Measurements from ENCODE around the gene RARA. TPM values are rescaled to one million over a fixed set of nuclear protein-coding genes. Genes with fewer than 3 reads are reported as not detected.
A peak's percentile ranks its signal among the peaks of the same experiment; 100 is the strongest.
"Not testable (repeated sequence)": the region's sequence is repeated elsewhere in the genome, so short reads cannot be mapped to it uniquely, and the experiment has no call there.

Gene RARA
- total RNA-seq, 1 experiment from 2014 or later, result 7.6 TPM

DNA sequence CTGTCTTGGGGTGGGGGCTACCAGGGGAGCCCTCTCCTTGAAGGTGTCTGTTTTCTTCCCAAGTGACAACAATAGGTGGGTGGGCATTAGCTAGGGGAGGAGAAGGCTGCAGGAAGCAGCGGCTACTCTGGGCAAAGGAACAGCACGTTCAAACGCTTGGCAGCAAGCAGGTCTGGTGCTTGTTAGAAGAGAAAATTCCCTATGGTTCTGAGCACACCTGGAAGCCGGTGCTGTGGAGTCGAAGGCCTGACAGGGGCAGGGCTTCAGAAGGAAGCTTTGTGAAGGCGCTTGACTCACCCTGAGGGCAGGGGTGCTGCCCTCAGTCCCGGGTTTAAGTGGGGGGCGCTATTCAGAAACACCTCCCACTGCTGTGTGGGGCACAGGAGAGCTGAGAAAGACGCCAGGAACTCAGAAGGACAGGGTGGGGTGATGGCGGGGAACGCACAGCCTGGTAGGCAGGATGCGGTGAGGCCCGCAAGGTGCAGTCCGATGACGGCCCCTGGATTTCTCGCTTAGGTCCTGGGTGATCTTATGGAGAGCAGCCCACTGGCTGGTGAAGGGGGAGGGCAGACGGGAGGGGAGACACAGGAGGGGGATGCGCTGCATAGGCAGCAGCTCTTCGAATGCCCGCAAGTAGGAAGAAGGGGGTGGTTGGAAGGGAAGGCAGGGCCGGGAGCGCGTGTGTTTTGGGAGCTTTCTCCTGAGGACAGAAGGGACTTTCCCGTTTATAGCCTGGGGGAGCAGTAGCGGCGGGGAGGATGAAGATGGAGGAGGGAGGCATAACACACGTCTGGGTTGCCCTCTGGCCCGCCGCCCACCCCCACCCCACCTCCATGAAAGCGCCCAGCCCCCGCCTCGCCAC is 52.3 kb downstream of the RARA start:
- in situ Hi-C loops (cut with HindIII; ENCODE audit: low pct_unique_long_range_greater_than_20kb, low sequenced_read_pairs), result no loop called here
- DNase-seq (ENCODE audit: low read depth, low spot score), result no peak

DNA sequence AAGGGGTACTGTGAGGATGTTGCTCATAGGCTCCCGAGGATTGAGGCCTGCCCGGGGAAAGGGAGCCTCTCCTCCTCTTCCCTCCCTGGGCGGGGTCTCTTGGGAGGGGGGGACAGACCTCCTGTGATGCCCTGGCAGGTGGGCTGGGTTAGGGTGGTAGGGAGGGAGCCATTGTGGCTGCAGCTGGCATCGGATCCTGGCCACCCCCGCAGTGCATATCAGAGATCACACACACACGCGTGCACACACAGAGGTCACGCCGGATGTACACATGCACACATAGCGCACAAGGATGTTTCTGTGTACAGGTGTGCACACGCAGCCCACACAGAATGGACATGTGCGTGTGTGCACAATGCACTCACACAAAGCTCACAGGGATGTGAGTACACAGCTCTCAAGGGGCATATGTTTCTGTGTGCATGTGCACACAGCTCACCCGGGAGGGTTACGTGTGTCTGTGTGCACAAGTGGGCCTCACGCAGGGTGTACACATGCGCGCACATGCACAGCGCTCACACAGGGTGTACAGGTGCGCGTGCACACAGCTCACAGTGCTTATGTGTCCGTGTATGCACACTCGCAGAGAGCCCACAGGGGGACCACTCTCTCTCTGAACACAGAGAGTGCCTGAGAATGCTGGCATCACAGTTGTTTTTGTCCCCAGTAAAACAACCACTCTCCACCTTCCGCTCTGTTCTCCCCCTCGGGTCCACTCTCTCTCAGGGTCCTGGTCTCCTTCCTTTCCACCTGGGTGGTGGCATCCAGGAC is 53.1 kb downstream of the RARA start:
- in situ Hi-C loops (cut with HindIII; ENCODE audit: low pct_unique_long_range_greater_than_20kb, low sequenced_read_pairs), result no loop called here
- no peak for DNase-seq (ENCODE audit: low read depth, low spot score)

- peak; percentile 69 for DNase-seq (ENCODE audit: low read depth, low spot score)
- in situ Hi-C loops (cut with HindIII; ENCODE audit: low pct_unique_long_range_greater_than_20kb, low sequenced_read_pairs), result no loop called here
Observed at GRCh38 chr17:40362696-40363110, 53.7 kb downstream of the RARA start.

DNA sequence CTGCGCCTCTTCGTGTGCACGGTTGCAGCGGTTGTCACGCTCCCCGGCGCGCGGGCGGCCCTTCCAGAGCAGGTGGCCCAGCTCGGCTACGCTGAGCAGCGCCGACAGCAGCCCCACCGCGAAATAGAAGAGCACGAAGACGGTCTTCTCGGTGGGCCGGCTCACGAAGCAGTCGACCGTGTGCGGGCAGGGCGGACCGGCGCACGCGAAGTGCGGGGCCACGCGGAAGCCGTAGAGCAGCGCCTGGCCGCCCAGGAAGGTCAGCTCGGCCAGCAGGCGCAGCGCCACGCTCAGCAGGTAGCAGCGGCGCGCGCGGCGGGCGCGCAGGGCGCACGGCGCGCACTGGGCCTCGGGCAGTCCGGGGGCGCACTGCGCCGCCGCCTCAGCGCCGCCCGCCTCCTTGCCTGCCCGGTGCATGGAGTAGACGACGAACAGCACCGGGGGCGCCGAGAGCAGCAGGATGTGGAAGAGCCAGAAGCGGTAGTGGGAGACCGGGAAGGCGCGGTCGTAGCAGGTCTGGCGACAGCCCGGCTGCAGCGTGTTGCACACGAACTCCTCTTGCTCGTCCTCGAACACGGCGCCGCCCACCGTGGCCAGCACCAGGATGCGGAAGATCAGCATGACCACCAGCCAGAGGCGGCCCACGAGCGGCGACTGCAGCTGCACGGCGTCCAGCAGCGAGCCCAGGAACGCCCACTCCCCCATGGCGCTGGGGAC is 54.3 kb downstream of the RARA start:
- in situ Hi-C loops (cut with HindIII; ENCODE audit: low pct_unique_long_range_greater_than_20kb, low sequenced_read_pairs), result no loop called here
- DNase-seq (ENCODE audit: low read depth, low spot score), result no peak

- in situ Hi-C loops (cut with HindIII; ENCODE audit: low pct_unique_long_range_greater_than_20kb, low sequenced_read_pairs), result no loop called here
- DNase-seq (ENCODE audit: low read depth, low spot score), result no peak
Observed at GRCh38 chr17:40364121-40364861, 55.3 kb downstream of the RARA start, which contains the start of gene GJD3. Gene GJD3 (minus strand): TSS chr17:40364737. CDS start chr17:40363815, 922 bp downstream.

GRCh38 chr17:40364906-40365305 is 55.9 kb downstream of the RARA start:
- DNase-seq (ENCODE audit: low read depth, low spot score), result no peak
- in situ Hi-C loops (cut with HindIII; ENCODE audit: low pct_unique_long_range_greater_than_20kb, low sequenced_read_pairs), result no loop called here

- DNase-seq (ENCODE audit: low read depth, low spot score), result no peak
- in situ Hi-C loops (cut with HindIII; ENCODE audit: low pct_unique_long_range_greater_than_20kb, low sequenced_read_pairs), result no loop called here
Observed at GRCh38 chr17:40366076-40366860, 57.3 kb downstream of the RARA start.

DNA sequence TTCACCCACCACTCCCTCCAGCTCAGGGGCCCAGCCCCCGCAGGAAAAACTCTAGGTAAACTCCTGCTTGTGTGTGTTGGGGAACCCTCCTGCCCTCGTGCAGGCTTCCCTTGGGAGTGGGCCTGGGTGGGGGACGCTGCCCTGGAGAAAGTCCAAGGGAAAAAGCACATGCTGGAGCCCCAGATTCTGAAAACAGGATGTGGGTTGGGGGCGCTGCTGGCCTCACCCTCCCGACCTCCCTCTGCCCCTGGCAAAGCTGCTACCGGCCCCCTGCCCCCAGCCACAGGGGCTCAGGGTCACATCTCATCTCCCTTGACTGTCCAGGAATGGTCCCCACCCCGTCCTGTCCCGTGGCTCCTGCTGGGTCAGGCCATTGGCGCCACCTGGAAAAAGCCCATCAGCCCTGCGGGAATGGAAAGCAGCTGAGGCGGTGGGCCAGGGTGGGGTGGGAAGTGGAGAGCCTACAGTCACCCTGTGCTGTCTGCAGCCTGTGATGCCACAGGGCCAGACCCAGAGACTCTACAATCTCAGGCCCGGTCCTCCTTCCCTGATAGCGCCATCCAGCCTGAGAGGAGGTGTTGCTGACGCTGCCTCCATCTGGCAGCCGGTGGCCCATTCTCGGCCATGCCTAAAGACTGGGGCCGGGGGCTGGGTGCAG is 58.0 kb downstream of the RARA start:
- in situ Hi-C loops (cut with HindIII; ENCODE audit: low pct_unique_long_range_greater_than_20kb, low sequenced_read_pairs), result no loop called here

GRCh38 chr17:40367728-40368127 is 58.7 kb downstream of the RARA start:
- in situ Hi-C loops (cut with HindIII; ENCODE audit: low pct_unique_long_range_greater_than_20kb, low sequenced_read_pairs), result not testable (repeated sequence)

More for the DNA sequence above, 58.0 kb downstream of the RARA start:
- DNase-seq (ENCODE audit: low read depth, low spot score), result no peak

DNA sequence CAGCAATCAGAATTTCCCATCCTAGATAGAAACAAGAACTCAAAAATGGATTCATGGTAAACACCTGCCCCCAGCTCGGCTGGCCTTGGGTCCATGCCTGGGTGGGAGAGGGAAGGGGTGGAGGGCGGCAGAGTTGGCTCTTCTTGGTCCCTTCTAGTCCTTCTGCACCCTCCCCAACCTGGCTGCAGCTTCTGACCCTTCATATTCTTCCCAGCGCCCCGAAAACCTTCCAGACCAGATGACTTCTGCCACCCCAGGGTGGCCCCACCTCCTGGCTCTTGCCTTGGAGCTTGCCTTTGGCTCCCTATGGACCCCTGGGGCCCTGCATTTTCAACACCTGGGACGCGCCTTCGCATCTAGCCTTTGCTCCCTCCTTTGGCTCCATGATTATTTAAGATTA is 60.9 kb downstream of the RARA start:
- DNase-seq (ENCODE audit: low read depth, low spot score), result no peak
- in situ Hi-C loops (cut with HindIII; ENCODE audit: low pct_unique_long_range_greater_than_20kb, low sequenced_read_pairs), result no loop called here

More at GRCh38 chr17:40367728-40368127, 58.7 kb downstream of the RARA start:
- not testable (repeated sequence) for DNase-seq (ENCODE audit: low read depth, low spot score)

DNA sequence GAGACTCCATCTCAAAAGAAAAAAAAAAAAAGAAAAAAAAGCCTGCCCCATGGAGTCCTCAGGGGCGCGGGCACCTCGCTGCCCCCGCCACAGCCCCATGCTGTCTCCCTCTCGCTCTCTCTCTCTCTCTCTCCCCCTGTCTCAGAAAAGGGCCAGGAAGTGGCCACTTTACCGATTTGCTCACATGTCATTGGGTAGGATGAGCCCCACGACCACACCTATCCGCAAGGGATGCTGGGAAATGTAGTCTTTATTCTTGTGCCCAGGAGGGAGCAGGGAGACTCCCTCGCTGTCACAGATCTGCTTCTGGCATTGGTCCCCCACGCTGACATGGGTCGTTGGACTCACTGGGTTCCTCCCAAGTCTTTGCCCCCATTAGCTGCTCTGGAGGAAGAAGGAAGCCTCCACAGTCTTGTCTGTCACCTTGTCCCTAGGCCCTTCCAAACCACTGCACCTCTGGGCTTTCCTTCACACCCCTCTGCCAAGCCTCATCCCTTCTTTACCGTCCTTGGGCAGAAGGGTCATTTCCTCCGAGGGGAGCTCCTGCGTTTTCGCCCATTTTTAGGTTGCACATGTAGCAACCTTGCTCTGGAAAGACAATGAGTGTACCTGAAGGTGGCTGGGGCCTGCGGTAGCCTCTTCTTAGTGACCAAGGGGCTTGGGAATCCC is 62.4 kb downstream of the RARA start:
- DNase-seq (ENCODE audit: low read depth, low spot score), result peak; percentile 71
- in situ Hi-C loops (cut with HindIII; ENCODE audit: low pct_unique_long_range_greater_than_20kb, low sequenced_read_pairs), result no loop called here

DNA sequence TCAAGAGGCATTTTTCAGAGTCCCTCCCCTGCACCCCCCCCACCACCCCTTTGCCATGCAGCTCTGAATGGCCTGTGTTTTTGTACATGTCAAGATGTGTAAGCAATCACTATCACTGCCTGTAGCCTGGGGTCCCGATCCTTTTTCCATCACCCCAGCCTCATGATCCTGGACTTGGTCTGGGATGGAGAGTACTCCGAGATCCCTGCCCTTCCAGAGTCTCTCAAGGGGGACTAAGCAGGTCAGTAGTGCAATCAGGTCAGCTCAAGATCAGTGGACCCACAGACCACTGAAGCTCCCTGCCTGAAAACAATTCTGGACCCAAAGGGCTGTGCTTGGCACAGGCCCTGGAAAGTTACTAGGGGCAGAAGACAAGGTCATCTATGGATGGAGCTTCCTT is 63.1 kb downstream of the RARA start:
- DNase-seq (ENCODE audit: low read depth, low spot score), result no peak
- in situ Hi-C loops (cut with HindIII; ENCODE audit: low pct_unique_long_range_greater_than_20kb, low sequenced_read_pairs), result no loop called here

GRCh38 chr17:40372644-40373043 is 63.7 kb downstream of the RARA start:
- DNase-seq (ENCODE audit: low read depth, low spot score); in situ Hi-C loops (cut with HindIII; ENCODE audit: low pct_unique_long_range_greater_than_20kb, low sequenced_read_pairs): not testable (repeated sequence)

DNA sequence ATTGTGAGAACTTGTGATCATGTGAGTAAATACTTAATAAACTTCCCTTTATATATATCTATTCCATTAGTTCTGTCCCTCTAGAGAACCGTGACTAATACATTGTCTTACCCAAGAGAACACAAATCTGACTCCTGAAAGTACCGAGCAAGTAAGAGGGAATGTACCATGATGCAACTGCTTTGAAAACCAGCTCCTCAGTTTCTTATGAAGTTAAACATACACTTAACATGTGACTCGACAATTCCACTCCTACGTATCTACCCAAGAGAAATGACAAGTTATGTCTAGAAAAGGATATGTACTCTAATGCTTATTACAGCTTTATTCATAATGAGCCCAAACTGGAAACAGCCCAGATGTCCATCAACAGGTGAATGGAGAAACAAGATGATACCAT is 64.3 kb downstream of the RARA start:
- no peak for DNase-seq (ENCODE audit: low read depth, low spot score)
- in situ Hi-C loops (cut with HindIII; ENCODE audit: low pct_unique_long_range_greater_than_20kb, low sequenced_read_pairs), result no loop called here

DNA sequence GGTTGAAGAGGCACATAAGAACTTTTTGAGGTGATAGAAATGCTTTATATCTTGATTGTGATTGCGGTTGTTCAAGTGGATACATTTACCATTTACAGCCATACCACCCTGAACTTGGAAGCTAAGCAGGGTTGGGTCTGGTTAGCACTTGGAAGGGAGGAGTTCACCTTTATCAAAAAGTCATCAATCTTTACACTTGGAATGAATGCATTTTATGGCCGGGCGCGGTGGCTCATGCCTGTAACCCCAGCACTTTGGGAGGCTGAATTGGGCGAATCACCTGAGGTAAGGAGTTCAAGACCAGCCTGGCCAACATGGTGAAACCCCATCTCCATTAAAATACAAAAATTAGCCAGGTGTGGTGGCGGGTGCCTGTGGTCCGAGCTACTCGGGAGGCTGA is 65.0 kb downstream of the RARA start:
- in situ Hi-C loops (cut with HindIII; ENCODE audit: low pct_unique_long_range_greater_than_20kb, low sequenced_read_pairs), result no loop called here
- DNase-seq (ENCODE audit: low read depth, low spot score), result no peak
